ENCODE data around the gene DNAJC19.
"Not testable (repeated sequence)": the region's sequence is repeated elsewhere in the genome, so short reads cannot be mapped to it uniquely, and the experiment has no call there.

DNAJC19 gene

DNA sequence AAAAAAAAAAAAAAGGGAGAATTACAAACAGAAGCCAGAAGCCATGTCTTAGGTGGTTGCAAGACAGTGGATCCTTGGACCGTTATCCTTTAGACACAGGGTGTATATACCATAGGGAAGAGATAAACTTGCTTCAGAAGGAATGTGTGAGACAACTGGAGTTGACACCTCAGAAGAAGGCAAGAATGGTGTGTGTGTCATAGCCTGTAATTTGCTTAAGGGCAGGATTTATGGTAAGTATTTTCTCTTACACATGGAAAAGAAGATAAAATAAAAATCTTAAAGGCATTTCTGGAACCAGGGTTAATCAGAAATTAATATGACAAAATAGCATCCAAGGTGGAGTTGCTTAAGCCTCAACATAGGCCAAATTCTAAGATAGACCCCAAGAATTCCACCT lies 19.3 kb upstream of the DNAJC19 start:
- H3K4me3 ChIP-seq (ENCODE audit: low read depth, low read length): no peak overlapping the region

DNA sequence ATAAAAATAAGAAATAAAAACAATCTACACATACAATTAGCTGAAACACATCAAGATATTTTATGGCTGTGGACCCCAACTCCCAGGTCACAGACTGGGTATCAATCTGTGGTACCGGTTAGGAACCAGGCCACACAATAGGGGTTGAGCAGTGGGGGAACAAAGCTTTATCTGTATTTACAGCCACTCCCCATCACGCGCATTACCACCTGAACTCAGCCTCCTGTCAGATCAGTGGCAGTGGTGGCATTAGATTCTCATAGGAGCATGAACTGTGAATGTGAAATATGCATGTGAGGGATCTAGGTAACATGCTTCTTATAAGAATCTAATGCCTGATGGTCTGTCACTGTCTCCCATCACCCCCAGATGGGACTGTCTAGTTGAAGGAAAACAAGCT lies 17.7 kb upstream of the DNAJC19 start:
- TF ChIP-seq MYC (IDR thresholded peaks at IDR 0.05; ENCODE audit: low read depth, low read length) (no peak), MAX (IDR thresholded peaks at IDR 0.05; ENCODE audit: low read depth, low read length) (no peak), POLR2A (IDR thresholded peaks at IDR 0.05; ENCODE audit: extremely low read depth, insufficient read length) (no peak), CTCF (IDR thresholded peaks at IDR 0.05; ENCODE audit: low read depth, low read length) (no peak)
- H3K4me3 ChIP-seq (ENCODE audit: low read depth, low read length): no peak overlapping the region
- no peak for DNase-seq (ENCODE audit: low read depth)

More for the DNA sequence above, 19.3 kb upstream of the DNAJC19 start:
- TF ChIP-seq MYC (IDR thresholded peaks at IDR 0.05; ENCODE audit: low read depth, low read length): no peak
- no peak for TF ChIP-seq POLR2A (IDR thresholded peaks at IDR 0.05; ENCODE audit: extremely low read depth, insufficient read length)
- TF ChIP-seq CTCF (IDR thresholded peaks at IDR 0.05; ENCODE audit: low read depth, low read length): no peak
- no peak for TF ChIP-seq MAX (IDR thresholded peaks at IDR 0.05; ENCODE audit: low read depth, low read length)
- DNase-seq (ENCODE audit: low read depth): no peak

DNA sequence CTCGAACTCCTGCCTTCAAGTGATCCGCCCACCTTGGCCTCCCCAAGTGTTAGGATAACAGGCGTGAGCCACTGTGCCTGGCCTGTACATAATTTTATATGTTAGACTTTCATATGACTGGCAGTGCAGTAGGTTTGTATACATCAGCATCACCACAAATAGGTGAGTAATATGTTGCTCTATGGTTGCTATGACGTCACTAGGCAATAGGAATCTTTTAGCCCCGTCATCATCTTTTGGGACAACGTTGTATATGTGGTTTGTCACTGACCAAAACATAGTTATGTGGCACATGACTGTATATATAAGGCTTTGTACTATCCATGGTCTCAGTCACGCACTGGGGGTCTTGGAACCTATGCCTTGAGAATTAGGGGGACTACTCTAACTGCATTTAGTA lies 17.0 kb upstream of the DNAJC19 start:
- no peak overlapping the region for H3K4me3 ChIP-seq (ENCODE audit: low read depth, low read length)
- no peak for DNase-seq (ENCODE audit: low read depth)
- no peak for TF ChIP-seq POLR2A (IDR thresholded peaks at IDR 0.05; ENCODE audit: extremely low read depth, insufficient read length)
- no peak for TF ChIP-seq MAX (IDR thresholded peaks at IDR 0.05; ENCODE audit: low read depth, low read length)
- TF ChIP-seq MYC (IDR thresholded peaks at IDR 0.05; ENCODE audit: low read depth, low read length): no peak
- TF ChIP-seq CTCF (IDR thresholded peaks at IDR 0.05; ENCODE audit: low read depth, low read length): no peak

DNA sequence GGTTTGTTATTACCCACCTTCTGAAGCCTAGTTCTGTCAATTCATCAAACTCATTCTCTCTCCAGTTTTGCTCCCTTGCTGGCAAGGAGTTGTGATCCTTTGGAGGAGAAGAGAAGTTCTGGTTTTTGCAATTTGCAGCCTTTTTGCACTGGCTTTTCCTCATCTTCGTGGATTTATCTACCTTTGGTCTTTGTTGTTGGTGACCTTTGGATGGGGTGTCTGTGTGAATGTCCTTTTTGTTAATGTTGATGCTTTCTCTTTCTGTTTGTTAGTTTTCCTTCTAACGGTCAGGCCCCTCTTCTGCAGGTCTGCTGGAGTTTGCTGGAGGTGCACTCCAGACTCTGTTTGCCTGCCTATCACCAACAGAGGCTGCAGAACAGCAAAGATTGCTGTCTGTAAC lies 13.9 kb upstream of the DNAJC19 start:
- not testable (repeated sequence) for H3K4me3 ChIP-seq (ENCODE audit: low read depth, low read length); DNase-seq (ENCODE audit: low read depth)

DNA sequence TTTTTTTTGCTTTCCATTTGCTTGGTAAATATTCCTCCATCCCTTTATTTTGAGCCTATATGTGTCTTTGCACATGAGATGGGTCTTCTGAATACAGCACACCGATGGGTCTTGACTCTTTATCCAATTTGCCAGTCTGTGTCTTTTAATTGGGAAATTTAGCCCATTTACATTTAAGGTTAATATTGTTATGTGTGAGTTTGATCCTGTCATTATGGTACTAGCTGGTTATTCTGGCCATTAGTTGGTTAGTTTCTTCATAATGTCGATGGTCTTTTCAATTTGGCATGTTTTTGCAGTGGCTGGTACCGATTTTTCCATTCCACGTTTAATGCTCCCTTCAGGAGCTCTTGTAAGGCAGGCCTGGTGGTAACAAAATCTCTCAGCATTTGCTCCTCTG lies 12.8 kb upstream of the DNAJC19 start:
- not testable (repeated sequence) for H3K4me3 ChIP-seq (ENCODE audit: low read depth, low read length); DNase-seq (ENCODE audit: low read depth)

DNA sequence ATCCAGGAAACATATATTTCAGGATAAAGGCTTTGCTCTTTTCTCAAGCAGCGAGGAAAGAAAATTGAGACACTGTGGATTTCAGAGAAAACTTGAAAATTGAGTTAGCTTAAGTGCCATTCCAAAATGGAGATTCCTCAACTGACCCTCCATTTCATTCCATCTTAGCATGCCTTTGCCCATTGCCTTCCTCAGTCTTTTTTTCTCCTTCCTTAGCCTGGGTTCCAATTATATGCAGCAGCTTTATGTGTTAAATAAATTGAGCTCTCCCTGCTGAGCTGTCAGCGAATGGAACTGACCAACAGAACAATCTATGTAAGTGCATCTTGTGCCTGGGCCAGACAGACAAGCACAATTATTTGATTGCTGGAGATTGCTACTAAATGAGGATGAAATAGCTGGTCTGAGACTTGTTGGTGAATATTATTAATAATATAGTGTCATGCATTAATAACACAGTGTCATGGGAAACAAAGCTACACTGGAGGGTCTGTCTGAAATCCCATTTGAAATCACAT lies 6.9 kb upstream of the DNAJC19 start:
- TF ChIP-seq MAX (IDR thresholded peaks at IDR 0.05; ENCODE audit: low read depth, low read length): no peak
- TF ChIP-seq POLR2A (IDR thresholded peaks at IDR 0.05; ENCODE audit: extremely low read depth, insufficient read length): no peak
- no peak for TF ChIP-seq MYC (IDR thresholded peaks at IDR 0.05; ENCODE audit: low read depth, low read length)
- TF ChIP-seq CTCF (IDR thresholded peaks at IDR 0.05; ENCODE audit: low read depth, low read length): no peak
- no peak overlapping the region for H3K4me3 ChIP-seq (ENCODE audit: low read depth, low read length)
- DNase-seq (ENCODE audit: low read depth): no peak

DNA sequence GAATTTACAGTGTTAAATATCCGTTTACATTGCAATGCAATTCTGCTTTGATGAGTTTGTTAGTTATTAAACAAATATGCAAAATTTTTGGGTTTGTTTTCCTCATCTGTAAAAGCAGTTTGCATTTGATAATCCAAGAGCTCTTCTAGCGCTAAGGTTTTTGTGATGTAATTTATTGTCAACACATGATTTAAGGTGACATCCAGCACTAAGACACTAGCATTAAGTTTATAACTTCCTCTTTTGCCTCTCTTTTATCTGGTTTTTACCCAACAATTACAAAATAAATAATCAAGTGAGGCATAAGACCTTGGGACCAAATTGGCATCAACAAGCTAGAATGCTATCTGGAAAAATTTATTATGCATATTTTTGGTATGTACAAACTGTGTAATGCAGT lies 969 bp upstream of the DNAJC19 start:
- no peak for TF ChIP-seq MYC (IDR thresholded peaks at IDR 0.05; ENCODE audit: low read depth, low read length)
- TF ChIP-seq MAX (IDR thresholded peaks at IDR 0.05; ENCODE audit: low read depth, low read length): no peak
- TF ChIP-seq CTCF (IDR thresholded peaks at IDR 0.05; ENCODE audit: low read depth, low read length): no peak
- TF ChIP-seq POLR2A (IDR thresholded peaks at IDR 0.05; ENCODE audit: extremely low read depth, insufficient read length): no peak
- DNase-seq (ENCODE audit: low read depth): peak; percentile 22
- peak overlapping the region; percentile 99 for H3K4me3 ChIP-seq (ENCODE audit: low read depth, low read length)

Measured in NB4 (cell line).